H1 (cell line): ENCODE measurements around the gene RAP1GAP. TPM values are rescaled to one million over a fixed set of nuclear protein-coding genes. Genes with fewer than 3 reads are reported as not detected.

ENCODE experiments used
- CTCF ChIA-PET: fragments of 300-600 bp; sonication (Branson Sonifier 250); formaldehyde crosslinking; loops from one replicate; lab custom pipeline; 2021; ENCODE audit not compliant: partially characterized antibody; lab: Charles Lee
- POLR2A ChIA-PET: fragments of 300-600 bp; sonication (Branson Sonifier 250); formaldehyde crosslinking; loops from one replicate; lab custom pipeline; 2021; ENCODE audit warnings: inconsistent platforms; ENCODE audit not compliant: partially characterized antibody; lab: Charles Lee
- DNase-seq, 2 experiments: peaks; one replicate each; pipeline versions ENCODE4 v3.0.0 to v3.0.0-alpha.2; 2010 to 2022; ENCODE audit warnings: low spot score in 2 of 2, low read depth in 1 of 2, mixed read lengths in 1 of 2
- FAIRE-seq: peaks from 2 replicates; lab custom pipeline; 2011; peaks lifted over from hg19 to GRCh38; lab: Jason Lieb, UNC
- H2AFZ ChIP-seq: 2 replicates; pipeline ENCODE4 v1.8.1; 2012; ENCODE audit warnings: low read length, inconsistent platforms
- H2AK5ac ChIP-seq: 2 replicates; pipeline ENCODE4 v1.6.1; 2013; ENCODE audit warnings: low read depth, low read length
- H2BK120ac ChIP-seq: replicated peaks from 2 replicates; pipeline ENCODE3; 2013; ENCODE audit warnings: low read depth, low read length, inconsistent platforms
- H2BK12ac ChIP-seq: 2 replicates; pipeline ENCODE4 v1.6.1; 2013; ENCODE audit warnings: low read depth, low read length
- H2BK15ac ChIP-seq: 2 replicates; pipeline ENCODE4 v1.6.1; 2013; ENCODE audit warnings: low read length
- H2BK20ac ChIP-seq: 2 replicates; pipeline ENCODE4 v1.6.1; 2013; ENCODE audit warnings: low read length
- H2BK5ac ChIP-seq: 2 replicates; pipeline ENCODE4 v1.6.1; 2013; ENCODE audit warnings: low read depth, low read length
- H3K14ac ChIP-seq: 2 replicates; pipeline ENCODE4 v1.6.1; 2013; ENCODE audit warnings: inconsistent platforms; ENCODE audit not compliant: insufficient read length
- H3K18ac ChIP-seq: 2 replicates; pipeline ENCODE4 v1.6.1; 2013; ENCODE audit warnings: low read length; ENCODE audit errors: extremely low read depth
- H3K23ac ChIP-seq: 2 replicates; pipeline ENCODE4 v1.6.1; 2013; ENCODE audit warnings: inconsistent platforms; ENCODE audit not compliant: insufficient read length
- H3K23me2 ChIP-seq: 2 replicates; pipeline ENCODE4 v1.6.1; 2013; ENCODE audit warnings: low read depth, low read length
- H3K27ac ChIP-seq: 2 replicates; pipeline ENCODE4 v1.6.1; 2011; ENCODE audit warnings: low read depth, low read length, inconsistent platforms
- H3K27me3 ChIP-seq, 4 experiments: replicated peaks in 1 of 4; 1 replicate in 1 of 4; 2 replicates in 3 of 4; pipeline versions ENCODE4 v1.6.1 to v1.8.1; 2011 to 2013; ENCODE audit warnings: low read length in 3 of 4, mild to moderate bottlenecking in 3 of 4, inconsistent platforms in 2 of 4, mixed read lengths in 2 of 4, moderate library complexity in 1 of 4; ENCODE audit not compliant: control insufficient read depth in 3 of 4, insufficient read depth in 3 of 4; ENCODE audit errors: extremely low read depth in 1 of 4
- H3K36me3 ChIP-seq, 4 experiments: 2 replicates each; pipeline versions ENCODE4 v1.6.1 to v1.8.1; 2011 to 2013; ENCODE audit warnings: mild to moderate bottlenecking in 4 of 4, low read length in 3 of 4, moderate library complexity in 2 of 4, control low read depth in 1 of 4, inconsistent platforms in 1 of 4; ENCODE audit not compliant: insufficient read depth in 4 of 4, control insufficient read depth in 2 of 4
- H3K4ac ChIP-seq: replicated peaks from 2 replicates; pipeline ENCODE3; 2013; ENCODE audit warnings: low read length, low read depth, mixed read lengths, inconsistent platforms; ENCODE audit not compliant: insufficient read length
- H3K4me1 ChIP-seq, 4 experiments: replicated peaks in 1 of 4; 1 replicate in 1 of 4; 2 replicates in 3 of 4; pipeline versions ENCODE4 v1.6.1 to v1.8.1; 2011 to 2013; ENCODE audit warnings: low read length in 3 of 4, inconsistent platforms in 2 of 4, mixed read lengths in 1 of 4; ENCODE audit not compliant: insufficient read depth in 4 of 4, control insufficient read depth in 3 of 4
- H3K4me2 ChIP-seq, 2 experiments: 2 replicates each; pipeline versions ENCODE4 v1.6.1 to v1.8.1; 2011 to 2013; ENCODE audit warnings: low read depth in 2 of 2, low read length in 2 of 2, control low read depth in 1 of 2, inconsistent platforms in 1 of 2, mild to moderate bottlenecking in 1 of 2; ENCODE audit not compliant: insufficient read depth in 1 of 2
- H3K4me3 ChIP-seq, 4 experiments: fragments of 200-600, 300-600 bp in 1 of 4; sonication (generic), shearing (Covaris generic), sonication (Bioruptor Twin) in 1 of 4; 2 replicates each; pipeline versions ENCODE4 v1.5.1 to v1.8.1; 2011 to 2016; ENCODE audit warnings: low read length in 4 of 4, low read depth in 3 of 4, control low read depth in 2 of 4, inconsistent platforms in 2 of 4, mild to moderate bottlenecking in 2 of 4, mixed read lengths in 1 of 4, moderate library complexity in 1 of 4; ENCODE audit not compliant: insufficient read depth in 2 of 4; ENCODE audit errors: extremely low read depth in 1 of 4
- H3K56ac ChIP-seq: replicated peaks from 2 replicates; pipeline ENCODE3; 2013; ENCODE audit warnings: low read depth, mild to moderate bottlenecking, mixed read lengths, low read length, inconsistent platforms; ENCODE audit not compliant: insufficient read length
- H3K79me1 ChIP-seq: 2 replicates; pipeline ENCODE4 v1.6.1; 2013; ENCODE audit warnings: low read depth, low read length, control low read depth
- H3K79me2 ChIP-seq, 2 experiments: 2 replicates each; pipeline versions ENCODE4 v1.6.1 to v1.8.1; 2012 to 2013; ENCODE audit warnings: low read length in 2 of 2, mild to moderate bottlenecking in 2 of 2, inconsistent platforms in 1 of 2; ENCODE audit not compliant: insufficient read depth in 2 of 2, control insufficient read depth in 1 of 2
- H3K9ac ChIP-seq, 4 experiments: replicated peaks in 1 of 4; 1 replicate in 1 of 4; 2 replicates in 3 of 4; pipeline versions ENCODE4 v1.6.1 to v1.8.1; 2011 to 2013; ENCODE audit warnings: low read depth in 3 of 4, low read length in 3 of 4, control low read depth in 2 of 4, mild to moderate bottlenecking in 2 of 4, moderate library complexity in 2 of 4, inconsistent platforms in 1 of 4; ENCODE audit errors: extremely low read depth in 1 of 4
- H3K9me3 ChIP-seq, 2 experiments: 2 replicates each; pipeline versions ENCODE4 v1.6.1 to v1.8.1; 2012 to 2013; ENCODE audit warnings: mild to moderate bottlenecking in 2 of 2, moderate library complexity in 2 of 2, control low read depth in 1 of 2, inconsistent platforms in 1 of 2, low read depth in 1 of 2, low read length in 1 of 2, mixed read lengths in 1 of 2; ENCODE audit not compliant: insufficient read depth in 2 of 2
- H4K20me1 ChIP-seq, 2 experiments: replicated peaks in 1 of 2; 2 replicates each; pipeline versions ENCODE3 to v1.8.1; 2011 to 2013; ENCODE audit warnings: inconsistent platforms in 2 of 2, low read length in 2 of 2, mild to moderate bottlenecking in 1 of 2; ENCODE audit not compliant: insufficient read depth in 2 of 2, control insufficient read depth in 1 of 2
- H4K5ac ChIP-seq: 2 replicates; pipeline ENCODE4 v1.6.1; 2013; ENCODE audit warnings: low read length, low read depth, mixed read lengths, inconsistent platforms; ENCODE audit not compliant: insufficient read length
- H4K8ac ChIP-seq: 2 replicates; pipeline ENCODE4 v1.8.0; 2013; ENCODE audit warnings: mild to moderate bottlenecking, moderate library complexity, low read length, inconsistent platforms; ENCODE audit not compliant: insufficient read depth; ENCODE audit errors: extremely low read depth
- H4K91ac ChIP-seq: replicated peaks from 2 replicates; pipeline ENCODE3; 2013; ENCODE audit warnings: low read length, mixed read lengths, inconsistent platforms; ENCODE audit not compliant: insufficient read length
- CEBPB ChIP-seq: IDR thresholded peaks from 2 replicates; pipeline ENCODE4 v1.6.1; 2012; ENCODE audit warnings: low read depth, low read length
- CREB1 ChIP-seq: IDR thresholded peaks from 2 replicates; pipeline ENCODE4 v1.6.1; 2012; ENCODE audit warnings: inconsistent platforms
- FOSL1 ChIP-seq: IDR thresholded peaks from 2 replicates; pipeline ENCODE4 v1.6.1; 2011; ENCODE audit warnings: mild to moderate bottlenecking, low read depth, low read length, moderate library complexity; ENCODE audit not compliant: insufficient read depth
- WGBS, 2 experiments: shearing (Covaris generic) in 1 of 2; methylation state at CpG; one replicate each; pipeline versions ENCODE4 v1.1.6 to v1.1.7; 2013 to 2015; ENCODE audit warnings: low lambda C conversion rate in 2 of 2, mixed read lengths in 2 of 2, inconsistent platforms in 1 of 2, low coverage in 1 of 2, missing lambda C conversion rate in 1 of 2; ENCODE audit not compliant: insufficient replicate concordance in 2 of 2, insufficient coverage in 1 of 2, insufficient read length in 1 of 2; ENCODE audit errors: extremely low coverage in 1 of 2, missing lambda C conversion rate in 1 of 2; 5-methylcytosine and 5-hydroxymethylcytosine counted together
- polyA plus RNA-seq, 7 experiments: library from polyadenylated mRNA; depleted of rRNA in 3 of 7; stranded (reverse) in 5 of 7; unstranded in 2 of 7; fragments of >200 nt in 5 of 7; fragments of 200-250 nt in 2 of 7; gene quantifications; 1 replicate in 5 of 7; 2 replicates in 1 of 7; 4 replicates in 1 of 7; pipeline versions ENCODE4 v1.2.1 to v1.2.3, GENCODE V29; 2011 to 2013; ENCODE audit warnings: missing spikeins in 2 of 7, mixed read lengths in 2 of 7
- total RNA-seq: library from RNA; stranded (reverse); fragmentation: NEBNext Ultra II Directional; extraction: Animal tissue kit (Norgen Biotek cat#: 25700); gene quantifications from 2 replicates; pipeline ENCODE4 v1.2.1, GENCODE V29; 2021
- TF ChIP-seq, protein P1 (sequence below), 3 experiments: IDR thresholded peaks; 1 replicate in 2 of 3; 2 replicates in 1 of 3; pipeline versions ENCODE4 v1.5.1 to v1.6.1; 2011; ENCODE audit warnings: low read length in 3 of 3, mild to moderate bottlenecking in 3 of 3, inconsistent platforms in 2 of 3, low read depth in 1 of 3, moderate library complexity in 1 of 3; ENCODE audit not compliant: insufficient read depth in 1 of 3; ENCODE audit errors: control extremely low read depth in 1 of 3

RAP1GAP gene
- total and polyA plus RNA-seq, 2 of the 8 experiments (the other 6 are each of a cell fraction or from before 2014, with no cell fraction given), result 8.4 TPM

DNA sequence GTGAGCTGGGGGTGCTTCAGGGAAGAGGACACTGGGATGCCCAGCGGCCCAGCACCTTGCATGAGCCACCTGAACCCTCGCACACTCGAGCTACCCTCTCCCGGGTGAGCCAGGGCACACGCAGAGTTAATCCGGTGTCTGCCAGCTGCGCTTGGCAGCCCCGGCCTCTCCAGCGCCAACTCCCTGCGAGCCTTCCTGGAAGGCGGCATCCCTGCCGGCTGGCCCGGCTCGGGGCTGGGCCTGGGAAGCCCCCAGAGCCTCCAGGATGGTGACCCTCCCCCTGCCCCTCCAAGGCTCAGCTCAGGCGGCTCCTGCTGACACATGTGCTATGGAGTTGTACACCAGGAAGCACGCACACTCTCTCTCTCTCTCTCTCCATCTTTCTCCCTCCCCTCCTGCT, 48.7 kb downstream of the RAP1GAP start:
- no peak overlapping the region for H2BK120ac ChIP-seq
- H4K20me1 ChIP-seq, result peaks cover 3 to 13% of the 10 kb centered on the region in 2 experiments
- H3K36me3 ChIP-seq, result no peaks in the 10 kb centered on the region
- H3K14ac ChIP-seq, result no peak overlapping the region
- H3K9ac ChIP-seq, result no peak overlapping the region
- H3K79me2 ChIP-seq, result no peaks in the 10 kb centered on the region
- POLR2A ChIA-PET, result interaction anchor here (1.0 to 2.9 kb wide), 3 partner anchors 11 to 24 kb away, joined by 3 to 14 read pairs (median 5); no protein-coding TSS in a partner anchor
- H3K79me1 ChIP-seq, result no peaks in the 10 kb centered on the region
- H3K18ac ChIP-seq, result no peak overlapping the region
- no peak overlapping the region for H3K4ac ChIP-seq
- H4K91ac ChIP-seq, result no peak overlapping the region
- H3K27me3 ChIP-seq, result peaks cover 0 to 26% (median 13%) of the 10 kb centered on the region in 4 experiments; a peak in 5 of 7 replicates
- H2BK12ac ChIP-seq, result no peak overlapping the region
- H4K8ac ChIP-seq, result no peak overlapping the region
- H2BK15ac ChIP-seq, result no peak overlapping the region
- 72% methylated on average over 12 of the region's 16 CpGs; no CpG with 5 or more reads in 1 of the 2 experiments for WGBS, 2 experiments
- no peak overlapping the region for H3K4me3 ChIP-seq
- H3K27ac ChIP-seq, result no peak overlapping the region
- H3K4me2 ChIP-seq, result no peak overlapping the region
- H3K23me2 ChIP-seq, result peaks cover 3% of the 10 kb centered on the region
- no peak overlapping the region for H4K5ac ChIP-seq
- peaks cover 0 to 23% (median 17%) of the 10 kb centered on the region in 4 experiments; a peak in 6 of 7 replicates for H3K4me1 ChIP-seq
- FAIRE-seq (no peak), DNase-seq (no peak)
- H2BK20ac ChIP-seq, result no peak overlapping the region
- H2AK5ac ChIP-seq, result no peak overlapping the region; the same call in 1 of the 2 replicates
- no peaks in the 10 kb centered on the region for H3K9me3 ChIP-seq
- no peak overlapping the region for H2AFZ ChIP-seq
- CTCF ChIA-PET, result interaction anchor here (0.6 to 1.6 kb wide), 7 partner anchors 10 to 351 kb away, joined by 3 to 7 read pairs (median 3); no protein-coding TSS in a partner anchor
- H2BK5ac ChIP-seq, result no peak overlapping the region
- no peak overlapping the region for H3K56ac ChIP-seq
- H3K23ac ChIP-seq, result no peak overlapping the region
- TF ChIP-seq, protein P1, sequence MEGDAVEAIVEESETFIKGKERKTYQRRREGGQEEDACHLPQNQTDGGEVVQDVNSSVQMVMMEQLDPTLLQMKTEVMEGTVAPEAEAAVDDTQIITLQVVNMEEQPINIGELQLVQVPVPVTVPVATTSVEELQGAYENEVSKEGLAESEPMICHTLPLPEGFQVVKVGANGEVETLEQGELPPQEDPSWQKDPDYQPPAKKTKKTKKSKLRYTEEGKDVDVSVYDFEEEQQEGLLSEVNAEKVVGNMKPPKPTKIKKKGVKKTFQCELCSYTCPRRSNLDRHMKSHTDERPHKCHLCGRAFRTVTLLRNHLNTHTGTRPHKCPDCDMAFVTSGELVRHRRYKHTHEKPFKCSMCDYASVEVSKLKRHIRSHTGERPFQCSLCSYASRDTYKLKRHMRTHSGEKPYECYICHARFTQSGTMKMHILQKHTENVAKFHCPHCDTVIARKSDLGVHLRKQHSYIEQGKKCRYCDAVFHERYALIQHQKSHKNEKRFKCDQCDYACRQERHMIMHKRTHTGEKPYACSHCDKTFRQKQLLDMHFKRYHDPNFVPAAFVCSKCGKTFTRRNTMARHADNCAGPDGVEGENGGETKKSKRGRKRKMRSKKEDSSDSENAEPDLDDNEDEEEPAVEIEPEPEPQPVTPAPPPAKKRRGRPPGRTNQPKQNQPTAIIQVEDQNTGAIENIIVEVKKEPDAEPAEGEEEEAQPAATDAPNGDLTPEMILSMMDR (IDR thresholded peaks at IDR 0.05; ENCODE audit: control extremely low read depth in 1 of 3, insufficient read depth in 1 of 3, low read depth in 1 of 3, low read length in 3 of 3), result no peak
- TF ChIP-seq FOSL1 (no peak), CREB1 (no peak), CEBPB (no peak)
